ENCODE measurements around the gene YY1. TPM values are rescaled to one million over a fixed set of nuclear protein-coding genes. Genes with fewer than 3 reads are reported as not detected.

The YY1 gene
- total RNA-seq, 1 experiment from 2014 or later = 53.5 TPM

DNA sequence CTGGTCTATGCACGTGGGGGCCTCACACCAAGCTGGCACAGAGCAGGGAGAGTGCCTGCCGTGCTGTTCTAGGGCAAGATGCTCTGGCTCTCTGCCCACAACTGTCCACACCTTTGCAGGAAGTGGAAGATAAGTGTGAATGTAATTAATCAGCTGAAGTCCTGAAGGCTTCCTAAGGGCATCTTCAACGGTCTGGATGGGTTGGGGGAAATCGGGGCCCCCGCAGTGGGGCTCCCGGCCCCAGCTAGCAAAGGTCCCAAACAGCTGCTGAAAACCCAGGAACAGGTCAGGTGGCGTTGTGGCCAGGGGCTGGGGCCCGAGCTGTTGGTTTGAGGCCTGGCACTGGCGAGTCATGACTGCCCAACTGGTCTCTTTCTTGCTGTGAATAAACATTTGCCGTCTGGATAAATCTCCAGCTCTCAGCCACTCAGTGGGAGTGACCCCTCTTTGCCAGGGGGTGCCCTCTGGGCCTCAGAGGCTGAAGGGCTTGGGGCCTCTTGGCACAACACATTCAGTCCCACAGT lies 74.0 kb downstream of the YY1 start:
- DNase-seq (ENCODE audit: low read depth) = no peak

DNA sequence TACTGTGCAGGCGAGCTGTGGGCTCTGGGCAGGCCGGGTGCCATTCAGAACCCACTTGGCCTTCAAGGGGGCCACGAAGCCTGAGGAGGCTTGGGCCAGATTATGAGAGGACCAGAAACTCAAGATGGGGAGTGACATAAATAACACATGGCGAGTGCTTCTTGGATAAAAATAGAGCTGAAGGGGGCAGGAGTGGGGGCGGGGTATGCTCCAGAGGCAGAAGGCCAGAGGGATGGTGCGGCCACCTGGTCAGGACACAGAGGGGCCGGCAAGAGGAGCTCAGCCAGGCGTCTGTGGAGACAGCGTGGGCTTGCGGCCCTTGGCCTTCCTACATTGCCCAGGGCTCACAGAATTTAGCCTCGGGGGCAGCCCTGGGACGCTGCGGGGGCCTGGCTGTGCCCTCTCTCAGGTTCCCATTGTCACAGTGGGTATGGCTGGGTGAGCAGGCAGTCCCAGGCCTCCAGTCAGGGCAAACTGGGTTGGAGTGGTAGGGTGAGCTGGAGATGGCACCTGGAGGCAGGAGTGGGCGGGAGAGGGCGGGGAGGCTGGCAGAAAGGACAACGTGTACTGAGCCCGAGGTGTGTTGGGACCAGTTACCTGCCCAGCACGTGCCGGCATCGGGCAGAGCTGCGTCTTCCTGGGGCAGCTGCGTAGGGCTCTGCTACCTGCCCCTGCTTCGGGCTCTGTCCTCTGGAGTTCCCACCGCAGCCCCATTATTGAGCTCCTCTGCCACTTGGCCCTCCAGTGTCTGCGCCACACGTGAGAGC lies 74.7 kb downstream of the YY1 start:
- DNase-seq (ENCODE audit: low read depth) = no peak

- DNase-seq (ENCODE audit: low read depth) = no peak
Measured at GRCh38 chr14:100314724-100315123, 75.8 kb downstream of the YY1 start.

GRCh38 chr14:100317389-100317788 lies 78.4 kb downstream of the YY1 start:
- DNase-seq (ENCODE audit: low read depth) = no peak

DNA sequence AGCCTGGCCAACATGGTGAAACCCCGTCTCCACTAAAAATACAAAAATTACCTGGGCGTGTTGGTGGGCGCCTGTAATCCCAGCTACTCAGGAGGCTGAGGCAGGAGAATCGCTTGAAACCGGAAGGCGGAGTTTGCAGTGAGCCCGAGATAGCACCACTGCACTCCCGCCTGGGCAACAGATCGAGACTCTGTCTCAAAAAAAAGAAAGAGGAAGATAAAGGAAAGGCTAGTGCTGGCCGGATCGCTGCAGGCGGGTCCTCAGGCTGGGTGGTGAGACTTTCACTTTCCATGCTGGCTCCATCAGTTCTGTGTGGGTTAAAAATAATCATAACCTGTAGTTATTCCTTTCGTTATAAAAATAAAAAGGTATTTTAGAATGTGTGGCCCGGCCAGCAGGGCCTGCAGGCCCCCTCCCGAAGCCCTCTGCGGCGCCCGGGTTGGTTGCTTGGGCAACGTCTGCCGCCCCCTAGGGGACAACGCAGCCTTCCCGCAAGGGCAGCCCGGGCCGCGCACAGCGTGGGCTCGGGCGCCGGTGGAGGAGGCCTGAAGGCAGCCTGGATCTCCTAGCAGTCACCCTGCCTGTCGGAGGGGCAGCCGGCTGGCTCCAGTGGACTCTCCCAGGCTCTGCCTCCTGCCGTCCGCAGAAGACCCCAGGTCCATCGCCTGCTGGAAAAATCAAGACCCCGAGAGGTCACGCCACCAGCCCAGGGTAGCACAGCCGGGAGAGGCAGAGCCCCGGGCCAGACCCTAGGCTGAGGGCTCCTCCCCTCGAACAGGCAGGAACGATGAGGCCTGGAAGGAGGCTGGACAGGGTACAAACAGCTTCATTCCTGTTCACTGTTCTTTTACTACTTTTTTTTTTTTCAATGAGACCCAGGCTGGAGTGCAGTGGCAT lies 79.2 kb downstream of the YY1 start:
- no peak for DNase-seq (ENCODE audit: low read depth)

DNA sequence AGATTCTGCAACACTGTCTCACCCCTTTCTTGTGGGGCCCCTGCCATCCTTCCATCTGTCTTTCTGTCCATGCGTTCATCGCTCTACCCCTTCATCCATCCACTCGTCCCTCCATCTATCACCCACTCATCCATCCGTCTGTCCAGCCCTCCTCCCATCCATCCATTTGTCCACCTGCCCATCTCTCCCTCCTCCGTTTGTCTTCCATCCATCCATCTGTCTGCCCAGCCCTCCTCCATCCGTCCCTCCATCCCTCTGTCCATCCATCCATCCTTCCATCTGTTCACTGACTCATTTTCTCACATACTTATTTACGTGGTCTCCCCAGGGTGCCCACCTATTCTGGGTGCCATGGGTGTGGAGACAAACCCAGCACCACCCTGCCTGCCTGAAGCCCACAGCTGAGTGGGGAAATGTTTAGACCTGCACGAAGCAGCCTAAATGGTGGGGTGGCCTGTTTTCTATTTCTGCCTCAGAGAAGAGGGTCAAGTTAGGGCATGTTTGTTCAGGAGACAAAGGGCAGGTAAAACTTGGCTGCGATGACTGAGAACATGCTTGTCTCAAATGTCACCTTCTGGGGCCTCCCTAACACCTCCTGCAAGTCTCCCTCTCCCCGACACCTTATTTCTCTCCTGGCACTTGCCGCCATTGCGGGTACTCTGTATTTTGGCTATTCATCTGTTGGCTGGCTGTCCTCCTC lies 81.4 kb downstream of the YY1 start:
- no peak for DNase-seq (ENCODE audit: low read depth)

DNA sequence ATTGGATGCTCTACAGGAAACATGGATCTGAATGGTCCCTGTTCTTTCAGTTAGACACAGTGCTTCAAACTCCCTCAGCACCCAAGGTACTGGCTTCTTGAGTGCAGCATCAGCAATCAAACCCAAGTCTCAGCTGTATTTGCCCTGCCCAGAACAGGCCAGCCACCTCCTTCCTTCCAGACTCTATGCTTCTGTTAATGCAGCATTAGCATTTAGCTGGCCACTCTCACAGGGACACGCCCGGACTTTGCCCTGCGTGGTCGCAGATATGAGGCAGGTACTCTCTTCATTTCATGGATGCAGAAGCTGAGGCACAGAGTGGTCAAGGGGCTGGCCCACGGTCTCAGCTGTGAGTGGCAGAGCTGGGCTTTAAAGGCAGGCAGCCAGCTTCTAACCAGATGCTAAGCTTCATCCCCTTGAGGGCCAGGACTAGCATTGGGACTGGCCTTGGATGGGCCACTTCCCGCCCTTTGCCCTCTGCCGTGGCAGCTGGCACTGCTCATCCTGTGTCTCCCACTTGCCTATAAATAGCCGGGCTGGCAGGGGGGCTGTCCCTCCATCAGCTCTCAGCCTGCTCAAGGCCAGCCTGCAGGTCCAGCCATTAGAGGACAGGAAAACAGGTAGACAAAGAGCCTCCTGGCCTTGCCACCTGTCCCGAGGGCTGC lies 82.7 kb downstream of the YY1 start:
- DNase-seq (ENCODE audit: low read depth) = no peak

DNA sequence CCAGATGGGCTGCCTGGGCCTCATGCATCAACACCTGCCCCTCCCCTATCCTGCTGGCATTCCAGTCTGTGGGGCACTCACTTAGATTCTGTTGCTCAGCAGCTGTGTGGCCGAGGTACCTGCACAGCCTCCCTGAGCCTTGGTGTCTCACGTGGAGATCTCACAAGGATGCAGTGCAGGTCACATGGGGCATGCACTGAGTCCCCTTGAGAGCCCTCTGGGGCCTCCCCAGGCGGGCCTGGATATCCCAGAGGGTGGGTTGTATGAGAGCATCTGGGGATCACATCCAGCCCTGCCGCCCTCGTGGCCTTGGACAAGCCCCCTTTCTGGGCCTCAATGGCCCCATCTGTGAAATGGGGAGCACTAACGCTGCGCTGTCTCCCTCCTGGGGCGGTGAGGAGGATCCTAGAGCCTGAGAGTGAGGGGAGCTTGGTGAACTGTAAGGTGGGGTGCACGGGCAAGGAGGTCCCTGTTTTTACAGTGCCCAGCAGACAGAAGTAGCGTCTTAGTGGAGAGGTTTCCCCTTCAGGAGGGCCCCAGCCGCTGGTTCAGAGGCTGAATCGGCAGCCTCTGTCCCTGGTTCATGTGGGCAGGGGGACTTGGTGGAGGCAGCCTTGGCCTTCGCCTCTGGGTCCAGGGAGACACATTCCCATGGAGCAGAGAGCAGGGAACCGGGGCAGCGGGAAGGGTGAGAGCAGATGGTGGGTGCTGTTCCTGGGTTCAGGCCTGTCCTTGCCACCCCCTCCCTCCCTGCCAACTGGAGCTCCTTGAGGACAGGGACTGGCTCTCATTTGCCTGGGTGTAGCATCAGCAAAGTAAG lies 83.4 kb downstream of the YY1 start:
- no peak for DNase-seq (ENCODE audit: low read depth)

GRCh38 chr14:100323121-100323941 lies 84.4 kb downstream of the YY1 start, which contains the start of gene SLC25A47:
SLC25A47 (plus strand) TSS chr14:100323339; CDS start chr14:100323415, 76 bp downstream.
- DNase-seq (ENCODE audit: low read depth) = no peak

DNA sequence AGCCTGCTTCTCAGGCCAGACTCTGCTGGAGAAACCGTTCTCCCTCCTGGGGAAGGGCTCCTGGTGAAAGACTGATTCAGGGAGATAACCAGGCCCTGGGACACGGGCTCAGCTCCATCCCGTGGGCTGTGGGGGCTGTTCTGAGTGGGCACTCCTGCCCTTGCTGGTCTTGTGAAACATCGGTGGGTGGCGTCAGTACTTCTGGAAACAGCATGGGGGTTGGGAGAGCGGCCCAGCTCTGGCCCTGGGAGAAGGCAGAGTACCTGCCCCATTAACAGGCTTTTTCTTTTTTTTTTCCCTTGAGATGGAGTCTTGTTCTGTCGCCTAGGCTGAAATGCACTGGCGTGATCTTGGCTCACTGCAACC lies 85.0 kb downstream of the YY1 start:
- no peak for DNase-seq (ENCODE audit: low read depth)

DNA sequence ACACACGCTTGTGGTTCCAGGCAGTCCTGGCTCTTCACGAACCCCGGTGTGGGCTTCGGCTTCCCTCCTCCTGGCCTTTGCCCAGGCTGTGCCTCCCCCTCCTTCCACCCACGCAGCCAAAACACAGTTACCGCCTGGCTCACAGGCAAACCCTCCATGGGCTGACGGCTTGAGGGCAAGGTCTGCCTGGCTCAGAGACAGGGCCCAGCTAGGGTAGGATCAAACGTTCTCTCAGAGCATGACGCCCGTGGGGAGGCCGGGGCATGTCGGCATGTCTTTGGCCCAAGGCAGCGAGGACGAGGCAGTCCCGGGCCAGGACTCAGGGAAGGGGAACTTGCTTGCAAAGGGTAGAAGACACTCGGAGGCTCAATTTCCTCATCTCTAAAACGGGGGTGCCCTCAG lies 86.3 kb downstream of the YY1 start:
- DNase-seq (ENCODE audit: low read depth) = no peak

DNA sequence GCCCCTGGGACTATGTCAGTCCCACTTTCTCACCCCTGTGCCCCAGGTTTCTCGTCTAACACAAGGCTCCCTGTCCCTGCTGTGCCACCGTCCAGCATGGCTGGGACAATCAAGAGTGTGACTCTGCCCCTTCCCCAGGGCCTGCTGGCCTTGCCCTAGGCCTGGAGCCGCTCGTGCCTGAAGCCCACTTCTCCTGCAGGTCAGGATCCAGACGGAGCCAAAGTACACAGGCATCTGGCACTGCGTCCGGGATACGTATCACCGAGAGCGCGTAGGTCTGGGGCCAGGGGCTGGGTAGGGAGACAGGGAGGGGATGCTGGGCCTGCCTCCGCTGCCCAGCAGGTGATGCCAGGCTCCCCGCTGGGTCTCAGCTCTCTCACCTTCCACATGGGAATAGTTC lies 87.0 kb downstream of the YY1 start:
- DNase-seq (ENCODE audit: low read depth) = no peak

DNA sequence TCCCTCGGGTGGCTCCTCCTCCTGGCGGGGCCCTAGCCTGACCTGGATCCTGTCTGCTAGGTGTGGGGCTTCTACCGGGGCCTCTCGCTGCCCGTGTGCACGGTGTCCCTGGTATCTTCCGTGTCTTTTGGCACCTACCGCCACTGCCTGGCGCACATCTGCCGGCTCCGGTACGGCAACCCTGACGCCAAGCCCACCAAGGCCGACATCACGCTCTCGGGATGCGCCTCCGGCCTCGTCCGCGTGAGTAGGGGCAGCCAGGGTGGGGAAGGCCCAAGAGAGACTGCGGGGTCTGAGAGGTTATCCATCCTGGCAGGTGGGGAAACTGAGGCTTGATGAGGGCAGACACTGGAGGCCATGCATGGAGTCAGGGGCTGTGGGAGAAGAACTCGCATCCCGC lies 88.2 kb downstream of the YY1 start:
- DNase-seq (ENCODE audit: low read depth) = no peak

DNA sequence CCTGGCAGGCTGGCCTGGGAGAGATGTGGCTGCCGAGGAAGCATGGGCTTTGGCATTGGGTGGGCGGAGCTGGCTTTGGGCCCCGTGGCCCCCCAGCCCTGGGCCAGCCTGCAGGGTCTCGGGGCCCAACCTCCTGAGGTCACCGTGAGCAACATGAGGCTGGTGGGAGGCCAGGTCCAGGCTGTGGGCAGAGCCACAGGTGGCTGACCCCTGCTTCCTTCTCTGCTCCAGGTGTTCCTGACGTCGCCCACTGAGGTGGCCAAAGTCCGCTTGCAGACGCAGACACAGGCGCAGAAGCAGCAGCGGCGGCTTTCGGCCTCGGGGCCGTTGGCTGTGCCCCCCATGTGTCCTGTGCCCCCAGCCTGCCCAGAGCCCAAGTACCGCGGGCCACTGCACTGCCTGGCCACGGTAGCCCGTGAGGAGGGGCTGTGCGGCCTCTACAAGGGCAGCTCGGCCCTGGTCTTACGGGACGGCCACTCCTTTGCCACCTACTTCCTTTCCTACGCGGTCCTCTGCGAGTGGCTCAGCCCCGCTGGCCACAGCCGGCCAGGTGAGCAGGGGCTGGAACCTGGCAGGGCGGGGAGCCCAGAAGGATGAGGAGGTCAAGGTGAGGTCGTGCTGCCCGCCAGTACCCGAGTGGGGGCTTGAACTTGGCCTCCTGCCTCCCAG lies 89.7 kb downstream of the YY1 start:
- DNase-seq (ENCODE audit: low read depth) = no peak

DNA sequence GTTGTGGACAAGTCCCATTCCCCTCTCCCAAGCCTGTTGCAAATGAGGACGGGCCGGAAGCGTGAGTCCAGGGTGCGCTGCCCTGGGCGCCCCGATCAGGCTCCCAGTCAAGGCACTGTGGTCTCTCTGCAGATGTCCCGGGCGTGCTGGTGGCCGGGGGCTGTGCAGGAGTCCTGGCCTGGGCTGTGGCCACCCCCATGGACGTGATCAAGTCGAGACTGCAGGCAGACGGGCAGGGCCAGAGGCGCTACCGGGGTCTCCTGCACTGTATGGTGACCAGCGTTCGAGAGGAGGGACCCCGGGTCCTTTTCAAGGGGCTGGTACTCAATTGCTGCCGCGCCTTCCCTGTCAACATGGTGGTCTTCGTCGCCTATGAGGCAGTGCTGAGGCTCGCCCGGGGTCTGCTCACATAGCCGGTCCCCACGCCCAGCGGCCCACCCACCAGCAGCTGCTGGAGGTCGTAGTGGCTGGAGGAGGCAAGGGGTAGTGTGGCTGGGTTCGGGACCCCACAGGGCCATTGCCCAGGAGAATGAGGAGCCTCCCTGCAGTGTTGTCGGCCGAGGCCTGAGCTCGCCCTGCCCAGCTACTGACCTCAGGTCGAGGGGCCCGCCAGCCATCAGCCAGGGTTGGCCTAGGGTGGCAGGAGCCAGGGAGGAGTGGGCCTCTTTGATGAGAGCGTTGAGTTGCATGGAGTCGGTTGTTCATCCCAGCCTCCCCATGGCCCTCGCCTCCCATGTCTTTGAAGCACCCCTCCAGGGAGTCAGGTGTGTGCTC lies 90.5 kb downstream of the YY1 start:
- DNase-seq (ENCODE audit: low read depth) = no peak

GRCh38 chr14:100330007-100330344 lies 91.0 kb downstream of the YY1 start:
- DNase-seq (ENCODE audit: low read depth) = no peak

DNA sequence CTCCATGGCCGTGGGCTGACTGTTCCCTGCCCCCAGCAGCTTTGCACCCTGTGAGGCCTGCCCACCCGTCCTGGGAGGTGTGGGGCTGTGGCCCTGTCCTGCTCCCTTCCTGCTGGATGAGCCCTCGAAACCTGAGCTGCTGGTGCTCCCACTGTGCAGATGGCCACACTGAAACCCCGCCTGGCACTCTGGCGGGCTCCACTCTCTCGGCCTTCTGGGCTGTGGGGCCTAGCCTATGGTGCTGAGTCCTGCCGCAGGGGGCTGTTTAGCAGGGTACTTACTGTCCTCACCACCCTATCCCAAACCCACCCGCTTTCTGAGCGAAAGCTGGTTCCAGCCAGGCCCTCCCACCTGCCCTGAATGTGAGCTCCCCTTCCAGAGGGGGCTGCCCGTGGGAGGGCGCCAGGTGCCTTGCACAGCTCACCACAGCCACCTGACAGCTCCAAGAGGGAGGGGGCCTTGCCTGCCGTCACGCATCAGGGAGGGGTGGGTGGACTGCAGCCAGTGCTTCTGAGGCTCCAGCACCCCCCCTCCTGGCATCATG lies 91.5 kb downstream of the YY1 start:
- no peak for DNase-seq (ENCODE audit: low read depth)

DNA sequence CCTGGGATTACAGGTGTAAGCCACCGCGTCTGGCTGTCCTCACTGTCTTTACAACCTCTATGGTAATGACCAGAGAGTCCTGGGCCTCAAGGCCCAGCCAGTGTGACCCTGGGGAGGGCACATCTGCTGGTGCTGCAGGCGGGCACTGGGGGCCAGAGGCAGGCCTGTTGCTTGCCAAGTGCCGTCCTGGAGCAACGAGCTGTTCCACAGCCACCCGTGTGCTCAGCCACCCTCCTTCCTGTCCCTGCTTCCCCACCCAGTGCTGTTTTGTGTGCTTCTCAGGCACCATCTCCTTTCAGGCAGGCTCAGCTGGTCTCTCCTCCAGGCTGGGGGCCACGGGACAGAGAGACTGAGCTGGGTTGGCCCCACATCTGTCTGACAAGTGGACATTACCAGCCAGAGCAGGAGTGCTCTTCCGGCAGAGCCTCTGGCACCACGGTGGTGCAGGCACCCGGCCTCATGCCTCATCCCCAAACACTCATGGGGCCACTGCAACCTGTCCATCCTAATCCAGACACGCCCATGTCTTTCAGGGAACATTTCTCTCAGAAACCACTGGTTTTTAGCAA lies 93.2 kb downstream of the YY1 start:
- DNase-seq (ENCODE audit: low read depth) = no peak

All from HT1080 (cell line).